Measurements from ENCODE around the gene ZNF521. TPM values are rescaled to one million over a fixed set of nuclear protein-coding genes. Genes with fewer than 3 reads are reported as not detected.

The ZNF521 gene
- total and polyA plus RNA-seq, 9 donors, result 24.3 to 51.3 (median 44.1) TPM

DNA sequence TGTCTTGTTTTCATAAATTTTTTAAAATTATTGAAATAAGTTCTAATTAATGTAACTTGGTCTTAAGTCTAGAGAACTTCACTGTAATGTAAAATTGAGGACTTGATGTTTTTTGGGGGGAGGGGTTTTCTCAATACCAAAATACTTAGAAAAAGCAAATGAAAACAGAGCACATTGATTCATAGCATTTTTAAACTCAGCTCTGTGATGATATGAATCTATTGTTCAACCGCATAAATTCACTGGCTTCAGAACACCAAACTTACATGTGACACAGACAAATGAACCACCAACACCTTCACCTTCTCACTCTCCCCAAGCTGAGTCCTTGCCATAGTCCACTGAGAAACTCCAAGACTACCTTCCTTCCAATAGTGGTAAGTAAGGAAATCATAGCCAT is 108.2 kb downstream of the ZNF521 start:
- intact Hi-C loops (cut with DNase I), result no loop called here
- Histone ChIP-seq H3K36me3 (no peaks in the 10 kb centered on the region), H3K4me3 (no peak overlapping the region), H3K4me1 (ENCODE audit: insufficient read depth) (peaks cover 3% of the 10 kb centered on the region), H3K9me3 (no peaks in the 10 kb centered on the region), H3K27me3 (no peaks in the 10 kb centered on the region), H3K27ac (no peak overlapping the region)
- no peak for DNase-seq
- no peak for TF ChIP-seq CTCF (IDR thresholded peaks at IDR 0.05)
- no peak for TF ChIP-seq EP300 (IDR thresholded peaks at IDR 0.05)
- no peak for TF ChIP-seq POLR2A (IDR thresholded peaks at IDR 0.05)
- WGBS, 3 donors, result 94 to 97% (median 96%) methylated on average over 1 of the region's 1 CpG

GRCh38 chr18:25243257-25243656 is 108.7 kb downstream of the ZNF521 start:
- no peaks in the 10 kb centered on the region for H3K27me3 ChIP-seq
- no peaks in the 10 kb centered on the region for H3K9me3 ChIP-seq
- no peak for DNase-seq
- WGBS, 3 donors, result 91 to 97% (median 96%) methylated on average over 2 of the region's 2 CpGs
- H3K27ac ChIP-seq, result no peak overlapping the region
- intact Hi-C loops (cut with DNase I), result no loop called here
- H3K4me1 ChIP-seq (ENCODE audit: insufficient read depth), result peaks cover 3% of the 10 kb centered on the region
- H3K4me3 ChIP-seq, result no peak overlapping the region
- TF ChIP-seq CTCF (IDR thresholded peaks at IDR 0.05) (no peak), POLR2A (IDR thresholded peaks at IDR 0.05) (no peak), EP300 (IDR thresholded peaks at IDR 0.05) (no peak)
- no peaks in the 10 kb centered on the region for H3K36me3 ChIP-seq

DNA sequence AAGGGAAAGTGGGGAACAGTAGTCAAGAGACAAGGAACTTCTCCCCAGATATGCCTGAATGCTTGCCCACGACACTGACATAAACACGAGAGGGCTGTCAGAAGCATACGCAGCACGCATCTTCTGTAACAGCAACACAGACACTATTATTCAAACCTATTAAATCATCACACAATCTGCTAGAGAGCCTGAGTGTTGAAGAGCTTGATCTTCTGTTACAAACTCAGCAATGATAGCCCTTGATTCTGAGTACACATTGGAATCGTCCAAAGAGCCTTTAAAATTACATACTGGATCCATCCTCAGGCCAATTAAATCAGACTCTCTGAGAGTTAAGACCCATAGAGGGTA is 111.6 kb downstream of the ZNF521 start:
- 92 to 94% (median 92%) methylated on average over 5 of the region's 5 CpGs for WGBS, 3 donors
- Histone ChIP-seq H3K9me3 (no peaks in the 10 kb centered on the region), H3K27me3 (no peaks in the 10 kb centered on the region), H3K36me3 (no peaks in the 10 kb centered on the region), H3K4me1 (ENCODE audit: insufficient read depth) (peaks cover 3% of the 10 kb centered on the region), H3K27ac (no peak overlapping the region), H3K4me3 (no peak overlapping the region)
- no peak for TF ChIP-seq POLR2A (IDR thresholded peaks at IDR 0.05)
- TF ChIP-seq EP300 (IDR thresholded peaks at IDR 0.05), result no peak
- TF ChIP-seq CTCF (IDR thresholded peaks at IDR 0.05), result no peak
- intact Hi-C loops (cut with DNase I), result no loop called here
- no peak for DNase-seq

DNA sequence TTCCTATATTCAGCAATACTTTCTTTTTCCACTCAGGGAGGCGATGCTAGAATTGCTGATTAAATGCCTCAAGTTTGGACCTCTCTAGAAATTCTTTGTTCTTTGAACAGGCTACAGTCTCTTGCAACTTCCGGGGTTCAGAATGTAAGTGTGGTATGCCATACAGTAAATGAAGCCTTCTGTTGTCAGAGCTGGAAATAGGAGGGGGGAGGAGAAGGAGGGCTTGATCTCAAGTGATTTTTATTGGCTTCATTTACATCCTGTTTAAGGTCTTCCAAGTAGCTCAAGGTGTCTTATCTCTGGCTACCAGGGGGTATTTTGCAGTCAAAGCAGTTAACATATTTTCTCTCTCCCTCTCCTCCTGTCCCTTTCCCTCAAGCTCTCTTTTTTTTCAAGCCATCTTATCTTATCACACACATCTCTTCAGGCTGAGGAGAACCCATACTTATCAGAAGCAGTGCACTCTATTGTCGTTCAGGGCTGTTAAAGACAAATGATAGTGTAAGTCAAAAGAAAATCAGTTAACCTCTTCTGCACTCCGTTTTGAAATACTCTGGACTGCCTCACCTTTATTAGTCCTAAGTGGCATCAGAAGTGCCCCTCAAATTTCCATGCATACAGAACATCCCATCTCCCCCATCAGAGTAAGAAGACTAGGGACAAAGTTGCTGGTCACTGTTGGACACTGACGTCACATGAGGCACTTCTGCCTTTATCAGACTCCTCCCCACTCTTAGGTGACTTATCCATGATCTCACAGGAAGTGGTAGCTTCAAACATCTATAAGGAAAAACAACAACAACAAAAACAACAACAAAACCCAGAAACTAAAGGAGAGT is 112.2 kb downstream of the ZNF521 start:
- Histone ChIP-seq H3K4me3 (no peak overlapping the region), H3K27ac (no peak overlapping the region), H3K9me3 (no peaks in the 10 kb centered on the region), H3K27me3 (no peaks in the 10 kb centered on the region), H3K4me1 (ENCODE audit: insufficient read depth) (peaks cover 5% of the 10 kb centered on the region), H3K36me3 (no peaks in the 10 kb centered on the region)
- intact Hi-C loops (cut with DNase I), result loop anchor here in 1 of 4 donors (10.0 kb wide), 1 partner anchor 105 kb away; no protein-coding TSS in a partner anchor
- no peak for TF ChIP-seq POLR2A (IDR thresholded peaks at IDR 0.05)
- no peak for TF ChIP-seq EP300 (IDR thresholded peaks at IDR 0.05)
- no peak for TF ChIP-seq CTCF (IDR thresholded peaks at IDR 0.05)
- no peak for DNase-seq
- WGBS, 3 donors, result 62 to 65% (median 65%) methylated on average over 5 of the region's 5 CpGs
